ELF-1 (cell line): ENCODE results near the gene ALDH4A1.

Experiments used
- DNase-seq: peaks from one replicate; pipeline ENCODE4 v3.0.0-alpha.2; 2016; ENCODE audit warnings: low read depth, low spot score

Gene ALDH4A1

DNA sequence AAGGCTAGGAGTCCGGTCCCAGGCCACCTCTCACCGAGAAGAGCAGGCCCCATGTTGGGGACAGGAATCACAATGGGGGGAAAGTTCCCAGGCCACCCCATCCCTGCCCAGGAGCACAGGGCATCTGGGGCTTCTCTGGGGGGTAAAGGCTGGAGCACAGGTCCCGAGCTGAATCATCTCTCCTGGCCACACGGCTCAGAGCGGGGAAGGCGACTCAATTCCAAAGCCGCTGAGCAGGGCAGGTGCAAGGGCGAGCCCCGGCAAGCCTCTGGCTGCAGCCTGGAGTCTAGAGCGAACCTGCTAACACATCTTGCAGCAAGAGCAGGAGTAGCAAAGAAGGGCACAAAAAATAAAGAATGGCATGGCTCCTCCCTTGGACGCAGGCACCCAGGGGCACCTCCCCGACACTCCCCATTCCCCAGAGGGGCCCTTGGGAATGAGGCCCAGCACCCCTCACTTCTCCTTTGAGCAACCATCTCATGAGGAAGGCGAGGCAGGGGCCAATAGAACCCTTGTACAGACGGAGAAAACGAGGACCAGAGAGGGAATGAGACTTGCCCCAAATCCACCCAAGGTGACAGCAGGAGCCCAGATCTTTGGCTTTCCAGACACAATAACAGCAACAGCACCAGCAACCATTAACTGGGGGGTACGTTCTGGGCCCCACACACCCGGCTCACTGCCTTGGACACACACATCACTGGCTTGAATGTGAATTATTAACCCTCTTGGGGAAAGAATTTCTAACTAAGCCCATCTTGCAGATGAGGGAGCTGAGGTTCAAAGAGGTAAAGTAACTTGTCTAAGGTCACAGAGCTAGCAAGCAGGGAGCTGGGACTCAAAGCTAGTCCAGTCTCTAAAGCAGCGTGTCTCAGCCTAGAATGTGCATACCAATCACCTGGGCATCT, 20.7 kb upstream of the ALDH4A1 start:
- no peak for DNase-seq

GRCh38 chr1:18922319-18922726, 20.0 kb upstream of the ALDH4A1 start:
- DNase-seq: peak; percentile 66

- DNase-seq: no peak
Measured at GRCh38 chr1:18921516-18922251, 19.3 kb upstream of the ALDH4A1 start.

DNA sequence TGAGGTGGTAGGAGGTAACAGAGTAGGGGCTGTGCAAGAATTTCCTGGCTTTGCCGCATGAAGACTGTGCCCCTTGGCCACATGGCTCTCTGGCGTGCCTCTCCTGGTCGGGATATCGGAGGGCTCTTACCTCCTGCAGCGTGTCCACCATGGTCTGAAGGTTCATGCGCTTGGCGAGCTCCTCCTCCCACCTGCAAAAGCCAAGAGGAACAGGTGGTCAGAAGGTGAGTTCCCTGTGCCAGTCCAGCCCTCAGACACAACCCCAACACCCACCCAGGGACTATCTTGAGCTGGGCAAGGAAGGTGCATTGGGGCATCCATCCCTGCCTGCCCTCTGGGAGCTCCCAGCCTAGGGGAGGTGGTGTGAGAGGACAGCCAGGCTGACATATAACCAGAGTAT, 18.6 kb upstream of the ALDH4A1 start:
- DNase-seq: no peak

GRCh38 chr1:18919956-18920355, 17.6 kb upstream of the ALDH4A1 start:
- no peak for DNase-seq

DNA sequence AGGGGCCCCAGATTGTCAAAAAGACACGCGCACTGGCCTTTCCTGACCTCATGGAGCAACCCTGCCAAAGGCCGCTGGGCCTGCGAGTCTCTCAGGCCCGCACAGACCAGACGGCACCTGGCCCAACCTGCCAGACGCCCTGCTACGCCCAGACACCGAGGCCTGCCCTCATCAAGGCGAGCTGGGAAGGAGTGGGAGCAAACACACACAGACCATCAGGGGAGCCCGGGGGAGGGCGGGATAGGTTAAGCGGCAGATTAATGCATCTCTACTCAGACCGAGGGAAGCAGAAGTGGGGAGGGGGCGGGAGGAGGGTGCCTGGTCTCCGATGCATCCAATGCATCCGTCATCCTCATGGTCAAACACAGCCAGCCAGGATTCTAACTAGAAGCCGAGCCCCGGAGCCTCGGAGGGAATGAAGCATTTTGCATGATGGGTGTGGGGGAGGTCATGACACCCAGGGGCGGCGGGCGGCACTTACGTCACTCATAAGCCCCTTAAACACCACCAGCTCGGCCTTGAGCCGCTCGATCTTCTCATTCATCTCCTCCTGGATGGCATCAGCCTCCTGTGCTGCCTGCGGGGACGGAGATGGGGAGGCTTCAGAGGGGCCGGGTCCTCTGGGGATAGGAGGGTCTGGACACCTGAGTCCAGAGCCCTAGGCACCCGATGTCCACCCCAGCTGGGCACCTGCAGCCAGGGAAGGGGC, 17.0 kb upstream of the ALDH4A1 start:
- no peak for DNase-seq

- no peak for DNase-seq
Measured at GRCh38 chr1:18918417-18918816, 16.1 kb upstream of the ALDH4A1 start.

DNA sequence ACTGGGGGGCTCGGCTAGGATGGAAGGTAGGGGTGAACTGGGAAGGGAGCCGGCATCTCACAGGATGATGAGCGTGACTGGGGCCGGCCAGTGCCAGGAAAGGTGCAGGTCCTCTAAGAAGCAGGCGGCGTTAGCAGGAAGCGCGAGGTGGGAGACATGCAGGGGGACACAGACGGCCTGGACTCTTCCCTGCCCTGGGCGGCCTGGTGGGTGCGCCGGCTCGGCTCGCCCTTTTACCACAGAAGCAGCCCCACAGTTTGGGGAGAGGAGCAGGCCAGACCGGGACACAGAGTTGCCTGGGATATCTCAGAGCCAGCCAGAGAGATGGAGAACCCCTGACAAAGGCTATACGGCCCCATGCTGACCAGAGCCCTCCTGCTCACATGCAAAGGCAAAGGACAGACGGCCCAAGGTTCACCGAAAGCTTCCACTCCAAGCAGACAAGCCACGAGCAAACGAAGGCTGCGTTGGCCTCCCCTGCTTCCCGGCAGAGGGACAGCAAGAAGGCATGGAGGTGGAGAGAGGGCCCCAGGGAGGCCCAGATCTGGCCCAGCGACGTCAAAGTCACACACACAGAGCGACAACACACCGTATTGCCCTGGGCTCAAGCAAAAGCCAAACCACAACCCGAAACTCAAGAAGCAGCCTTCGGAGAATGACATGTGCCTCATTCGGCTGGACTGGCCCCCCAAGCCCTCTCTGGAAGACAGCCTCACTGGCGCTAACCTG, 14.9 kb upstream of the ALDH4A1 start:
- DNase-seq: no peak

GRCh38 chr1:18915341-18915740, 13.0 kb upstream of the ALDH4A1 start:
- DNase-seq: no peak

- DNase-seq: peak; percentile 97
Measured at GRCh38 chr1:18913065-18913835, 10.9 kb upstream of the ALDH4A1 start.

DNA sequence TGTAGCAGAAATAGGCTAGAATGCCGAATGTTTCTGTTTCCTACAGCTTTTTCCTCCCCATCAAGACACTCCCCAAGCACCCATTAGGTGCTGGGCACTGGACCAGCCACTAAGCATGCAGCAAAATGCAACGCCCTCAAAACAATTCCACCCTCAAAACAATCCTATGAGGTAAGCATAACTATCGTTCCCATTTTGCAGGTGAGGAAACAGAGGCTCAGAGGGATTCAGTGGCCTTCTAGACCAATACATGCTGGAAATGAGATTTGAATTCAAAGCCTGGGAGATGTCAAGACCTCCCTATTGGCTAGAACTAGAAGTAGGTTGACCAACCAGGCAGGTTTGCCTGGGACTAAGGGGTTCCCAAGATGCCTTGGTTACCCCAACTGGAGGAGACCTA, 10.2 kb upstream of the ALDH4A1 start:
- DNase-seq: no peak

DNA sequence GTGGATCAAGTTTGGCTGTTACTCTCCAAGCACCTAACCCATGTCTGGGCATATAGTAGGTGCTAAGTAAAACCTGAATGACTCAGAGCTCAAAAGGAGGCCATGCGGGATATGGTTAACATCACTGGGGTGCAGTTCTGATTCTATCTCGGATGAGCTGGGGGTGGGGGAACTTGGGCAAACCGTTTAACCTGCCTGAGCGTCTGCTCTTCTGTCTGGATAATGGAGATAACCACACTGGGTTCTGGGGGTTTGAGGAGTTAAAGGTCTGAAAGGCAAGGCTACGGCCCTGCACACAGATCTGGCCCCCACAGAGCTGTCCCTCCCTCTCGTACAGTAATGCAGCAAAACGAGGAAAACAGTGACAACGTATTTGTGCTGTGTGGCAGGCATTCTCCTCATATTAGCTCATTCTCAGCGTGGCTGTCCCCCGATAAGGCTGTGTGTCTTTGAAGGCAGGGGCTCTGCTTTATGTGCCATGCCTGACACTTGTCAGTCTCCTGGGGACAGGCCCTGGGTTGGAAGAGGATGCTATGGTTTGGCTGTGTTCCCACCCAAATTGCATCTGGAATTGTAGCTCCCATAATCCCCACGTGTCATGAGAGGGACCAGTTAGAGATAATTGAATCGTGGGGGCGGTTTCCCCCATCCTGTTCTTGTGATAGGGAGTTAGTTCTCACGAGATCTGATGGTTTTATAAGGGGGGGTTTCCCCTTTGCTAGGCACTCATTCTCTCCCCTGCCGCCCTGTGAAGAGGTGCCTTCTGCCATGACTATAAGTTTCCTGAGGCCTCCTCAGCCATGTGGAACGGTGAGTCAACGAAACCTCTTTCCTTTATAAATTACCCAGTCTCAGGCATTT, 6.8 kb upstream of the ALDH4A1 start:
- no peak for DNase-seq

- no peak for DNase-seq
Measured at GRCh38 chr1:18907917-18908845, 5.8 kb upstream of the ALDH4A1 start.

DNA sequence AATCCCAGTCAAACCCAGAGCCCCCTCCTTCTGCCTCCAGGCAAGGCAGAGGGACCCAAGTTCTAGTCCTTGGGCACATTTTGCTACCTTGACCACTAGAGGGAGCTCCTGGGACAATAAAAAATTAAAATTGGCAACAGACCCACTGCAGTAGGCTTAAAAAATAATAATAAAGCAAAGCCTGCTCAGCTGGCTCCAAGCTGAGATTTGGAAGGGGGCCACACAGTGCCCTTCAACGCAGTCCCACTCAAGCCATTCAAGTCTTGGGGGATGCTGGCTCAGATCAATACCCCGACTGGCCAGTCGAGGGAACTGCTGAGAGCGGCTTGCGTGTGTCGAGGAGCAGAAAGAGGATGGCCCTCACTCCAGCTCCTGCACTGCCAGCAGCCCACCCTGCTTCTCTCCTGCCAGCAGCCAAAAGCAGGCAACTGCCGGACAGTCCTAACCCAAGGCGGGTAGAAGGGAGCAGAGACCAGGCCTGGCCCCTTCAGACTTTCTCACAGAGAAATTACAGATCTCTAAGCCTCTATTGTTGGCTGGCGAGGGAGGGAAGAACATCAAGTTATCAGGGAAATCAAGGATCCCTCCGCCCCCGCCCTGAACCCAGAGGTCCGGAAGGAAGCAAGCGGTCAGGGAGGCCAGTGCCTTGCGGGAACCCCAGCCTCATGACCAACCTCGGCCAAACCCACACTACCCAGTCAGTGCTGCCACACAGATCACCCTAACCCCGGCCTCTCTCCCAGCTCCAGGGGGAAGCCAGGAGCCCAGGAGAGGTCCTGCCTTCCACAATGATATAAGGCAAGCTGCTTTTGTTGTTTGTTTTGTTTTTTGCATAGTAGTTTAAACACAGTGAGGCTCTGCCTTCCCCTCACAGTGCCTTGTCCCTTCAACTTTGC, 4.9 kb upstream of the ALDH4A1 start:
- DNase-seq: peak; percentile 75

- no peak for DNase-seq
Measured at GRCh38 chr1:18903291-18903756, 969 bp upstream of the ALDH4A1 start.

- DNase-seq: no peak
Measured at GRCh38 chr1:18901952-18902522, 318 bp downstream of the ALDH4A1 start.
